GM21390 (cell line): ENCODE measurements around the gene PNMA1.
"Not testable (repeated sequence)": the region's sequence is repeated elsewhere in the genome, so short reads cannot be mapped to it uniquely, and the experiment has no call there.

ENCODE experiments used
- ATAC-seq: cut with Tn5 transposase; IDR thresholded peaks from one replicate; pipeline ENCODE4 v1.9.1; 2021; ENCODE audit not compliant: unreplicated experiment

Gene PNMA1

GRCh38 chr14:73718418-73719251 lies 4.5 kb upstream of the PNMA1 start:
- no peak for ATAC-seq

GRCh38 chr14:73717711-73718417 lies 3.7 kb upstream of the PNMA1 start:
- no peak for ATAC-seq

GRCh38 chr14:73717266-73717665 lies 3.1 kb upstream of the PNMA1 start:
- ATAC-seq: no peak

GRCh38 chr14:73715707-73716106 lies 1.5 kb upstream of the PNMA1 start:
- no peak for ATAC-seq

GRCh38 chr14:73714656-73715081 lies 485 bp upstream of the PNMA1 start:
- ATAC-seq: peak; percentile 7

- no peak for ATAC-seq
These were observed 880 bp downstream of the PNMA1 start for GRCh38 chr14:73713206-73713802.

- ATAC-seq: no peak
These were observed 1.5 kb downstream of the PNMA1 start for GRCh38 chr14:73712540-73713180.

GRCh38 chr14:73712071-73712506 lies 2.1 kb downstream of the PNMA1 start:
- no peak for ATAC-seq

GRCh38 chr14:73710737-73711136 lies 3.4 kb downstream of the PNMA1 start:
- ATAC-seq: no peak

- ATAC-seq: no peak
These were observed 4.2 kb downstream of the PNMA1 start for GRCh38 chr14:73709904-73710469.

GRCh38 chr14:73708076-73708475 lies 6.1 kb downstream of the PNMA1 start:
- ATAC-seq: not testable (repeated sequence)

GRCh38 chr14:73700325-73700724 lies 13.9 kb downstream of the PNMA1 start:
- no peak for ATAC-seq

- peak; percentile 82 for ATAC-seq
These were observed 17.5 kb downstream of the PNMA1 start for GRCh38 chr14:73696466-73697400.

- ATAC-seq: peak; percentile 56
These were observed 18.2 kb downstream of the PNMA1 start for GRCh38 chr14:73695997-73696396.

GRCh38 chr14:73695082-73695481 lies 19.1 kb downstream of the PNMA1 start:
- no peak for ATAC-seq

- no peak for ATAC-seq
These were observed 20.1 kb downstream of the PNMA1 start for GRCh38 chr14:73694083-73694482.

GRCh38 chr14:73686901-73687300 lies 27.3 kb downstream of the PNMA1 start:
- no peak for ATAC-seq

GRCh38 chr14:73685328-73685727 lies 28.9 kb downstream of the PNMA1 start:
- ATAC-seq: no peak

- no peak for ATAC-seq
These were observed 29.6 kb downstream of the PNMA1 start for GRCh38 chr14:73684627-73685026.

GRCh38 chr14:73680821-73681220 lies 33.4 kb downstream of the PNMA1 start:
- no peak for ATAC-seq
